Lower lobe of right lung (tissue), 2 donors: ENCODE results near the gene OLFM1. TPM values are rescaled to one million over a fixed set of nuclear protein-coding genes. Genes with fewer than 3 reads are reported as not detected.
A peak's percentile ranks its signal among the peaks of the same experiment; 100 is the strongest.

Experiments used
- ATAC-seq, 2 donors: fragments of 200-7000 bp; cut with Tn5 transposase; one replicate each; pipeline ENCODE4 v1.9.1; 2020 to 2022; ENCODE audit warnings: mild to moderate bottlenecking in 2 of 2, moderate library complexity in 2 of 2
- DNase-seq: peaks from one replicate; pipeline ENCODE4 v3.0.0-alpha.2; 2020
- H3K27ac ChIP-seq: fragments of 200-600 bp; one replicate; pipeline ENCODE4 v1.8.0; 2022
- H3K27me3 ChIP-seq: fragments of 200-600 bp; one replicate; pipeline ENCODE4 v1.8.0; 2022; ENCODE audit warnings: low read depth
- H3K36me3 ChIP-seq: fragments of 200-600 bp; one replicate; pipeline ENCODE4 v1.8.0; 2022; ENCODE audit warnings: mild to moderate bottlenecking
- H3K4me1 ChIP-seq: fragments of 200-600 bp; one replicate; pipeline ENCODE4 v1.8.0; 2022
- H3K4me3 ChIP-seq: fragments of 200-600 bp; one replicate; pipeline ENCODE4 v1.8.0; 2022; ENCODE audit warnings: mild to moderate bottlenecking
- H3K9me3 ChIP-seq: fragments of 200-600 bp; one replicate; pipeline ENCODE4 v1.8.0; 2022
- intact Hi-C: fragments of 100-400 bp; cut with DNase I; formaldehyde crosslinking; loops from one replicate; pipeline ENCODE4 v1.11.0; 2022
- total RNA-seq: library from RNA; stranded (reverse); fragmentation: NEBNext Ultra II Directional; extraction: Animal tissue kit (Norgen Biotek cat#: 25700); gene quantifications from one replicate; pipeline ENCODE4 v1.2.1, GENCODE V29; 2021
- TF ChIP-seq, protein P1 (sequence below): fragments of 200-600 bp; IDR thresholded peaks from one replicate; pipeline ENCODE4 v1.8.0; 2022; ENCODE audit warnings: antibody characterized with exemption, mild to moderate bottlenecking
- donor health status: DM: no; HTN: yes; CAD: no; lungs with severe emphysema.

The OLFM1 gene
- total RNA-seq, 1 donor from 2014 or later, result 24.1 TPM

DNA sequence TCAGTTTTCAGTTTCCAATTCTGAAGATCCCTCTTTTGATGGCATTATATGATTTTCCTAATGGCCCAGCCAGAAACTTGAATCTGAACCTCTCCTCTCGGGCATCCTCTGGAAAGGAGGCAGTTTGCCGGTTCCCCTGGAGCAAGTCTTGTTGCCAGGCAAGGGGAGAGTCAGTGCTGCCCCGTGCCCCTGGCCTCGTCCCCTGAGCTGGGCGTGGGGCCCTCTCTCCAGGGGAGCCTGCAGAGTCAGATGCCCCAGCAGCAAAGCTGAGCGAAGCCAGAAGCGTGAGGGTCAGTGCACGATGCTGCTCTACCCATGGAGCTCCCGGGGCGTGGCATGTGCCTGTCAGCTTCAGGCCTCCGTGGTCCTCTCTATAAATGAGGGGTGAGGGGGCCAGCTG, 14.0 kb downstream of the OLFM1 start:
- no peaks in the 10 kb centered on the region for H3K36me3 ChIP-seq
- H3K27ac ChIP-seq, result no peak overlapping the region
- peaks cover 16% of the 10 kb centered on the region for H3K27me3 ChIP-seq
- intact Hi-C loops, result no loop called here
- H3K9me3 ChIP-seq, result no peaks in the 10 kb centered on the region
- no peaks in the 10 kb centered on the region for H3K4me1 ChIP-seq
- H3K4me3 ChIP-seq, result no peak overlapping the region
- ATAC-seq (no peak), DNase-seq (no peak)
- TF ChIP-seq, protein P1, sequence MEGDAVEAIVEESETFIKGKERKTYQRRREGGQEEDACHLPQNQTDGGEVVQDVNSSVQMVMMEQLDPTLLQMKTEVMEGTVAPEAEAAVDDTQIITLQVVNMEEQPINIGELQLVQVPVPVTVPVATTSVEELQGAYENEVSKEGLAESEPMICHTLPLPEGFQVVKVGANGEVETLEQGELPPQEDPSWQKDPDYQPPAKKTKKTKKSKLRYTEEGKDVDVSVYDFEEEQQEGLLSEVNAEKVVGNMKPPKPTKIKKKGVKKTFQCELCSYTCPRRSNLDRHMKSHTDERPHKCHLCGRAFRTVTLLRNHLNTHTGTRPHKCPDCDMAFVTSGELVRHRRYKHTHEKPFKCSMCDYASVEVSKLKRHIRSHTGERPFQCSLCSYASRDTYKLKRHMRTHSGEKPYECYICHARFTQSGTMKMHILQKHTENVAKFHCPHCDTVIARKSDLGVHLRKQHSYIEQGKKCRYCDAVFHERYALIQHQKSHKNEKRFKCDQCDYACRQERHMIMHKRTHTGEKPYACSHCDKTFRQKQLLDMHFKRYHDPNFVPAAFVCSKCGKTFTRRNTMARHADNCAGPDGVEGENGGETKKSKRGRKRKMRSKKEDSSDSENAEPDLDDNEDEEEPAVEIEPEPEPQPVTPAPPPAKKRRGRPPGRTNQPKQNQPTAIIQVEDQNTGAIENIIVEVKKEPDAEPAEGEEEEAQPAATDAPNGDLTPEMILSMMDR, result no peak

DNA sequence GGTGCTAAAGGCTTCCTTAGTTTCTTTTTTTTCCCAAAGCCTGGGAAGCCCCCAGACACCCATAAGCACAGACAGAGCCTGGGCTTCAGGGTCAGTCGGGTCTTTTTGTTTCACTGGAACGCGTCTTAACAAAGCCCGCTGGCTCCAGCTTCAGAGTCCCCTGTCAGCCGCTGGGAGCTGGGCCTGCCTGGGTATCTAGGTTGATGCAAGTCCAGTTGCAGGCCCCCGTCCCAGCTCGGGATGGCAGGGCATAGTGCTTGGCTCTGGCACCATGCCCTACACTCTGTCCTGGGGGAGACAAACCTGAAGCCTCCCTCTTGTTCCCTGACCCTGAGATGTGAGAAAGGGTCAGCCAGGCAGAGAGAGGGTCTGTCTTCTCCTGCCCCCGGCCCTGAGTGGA, 14.5 kb downstream of the OLFM1 start:
- no peak overlapping the region for H3K4me3 ChIP-seq
- DNase-seq (no peak), ATAC-seq (no peak)
- intact Hi-C loops, result no loop called here
- peaks cover 16% of the 10 kb centered on the region for H3K27me3 ChIP-seq
- no peaks in the 10 kb centered on the region for H3K9me3 ChIP-seq
- H3K27ac ChIP-seq, result no peak overlapping the region
- H3K36me3 ChIP-seq, result no peaks in the 10 kb centered on the region
- no peaks in the 10 kb centered on the region for H3K4me1 ChIP-seq
- TF ChIP-seq, protein P1, result no peak

DNA sequence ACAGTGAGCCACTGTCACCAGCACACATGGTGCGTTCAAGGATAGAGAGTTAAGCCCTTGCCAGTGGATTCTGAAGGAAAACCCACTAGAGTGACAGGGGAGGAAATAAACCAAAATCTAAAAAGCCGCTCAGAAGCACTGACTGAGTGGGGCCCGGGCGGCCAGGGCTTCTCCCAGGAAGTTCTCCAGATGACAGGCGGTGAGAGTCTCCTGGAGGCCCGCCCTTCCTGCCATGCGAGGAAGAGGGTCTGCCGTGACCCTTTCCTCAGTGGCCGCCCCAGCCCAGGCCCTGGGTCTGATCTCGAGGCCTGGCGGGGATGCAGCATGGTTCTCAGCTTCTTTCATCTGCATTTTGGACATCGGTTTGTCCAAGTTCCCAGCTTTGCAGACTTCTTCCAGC, 14.9 kb downstream of the OLFM1 start:
- no peaks in the 10 kb centered on the region for H3K36me3 ChIP-seq
- TF ChIP-seq, protein P1, result no peak
- no peaks in the 10 kb centered on the region for H3K4me1 ChIP-seq
- H3K27ac ChIP-seq, result no peak overlapping the region
- ATAC-seq (no peak), DNase-seq (no peak)
- H3K9me3 ChIP-seq, result no peaks in the 10 kb centered on the region
- peaks cover 16% of the 10 kb centered on the region for H3K27me3 ChIP-seq
- no peak overlapping the region for H3K4me3 ChIP-seq
- intact Hi-C loops, result no loop called here

DNA sequence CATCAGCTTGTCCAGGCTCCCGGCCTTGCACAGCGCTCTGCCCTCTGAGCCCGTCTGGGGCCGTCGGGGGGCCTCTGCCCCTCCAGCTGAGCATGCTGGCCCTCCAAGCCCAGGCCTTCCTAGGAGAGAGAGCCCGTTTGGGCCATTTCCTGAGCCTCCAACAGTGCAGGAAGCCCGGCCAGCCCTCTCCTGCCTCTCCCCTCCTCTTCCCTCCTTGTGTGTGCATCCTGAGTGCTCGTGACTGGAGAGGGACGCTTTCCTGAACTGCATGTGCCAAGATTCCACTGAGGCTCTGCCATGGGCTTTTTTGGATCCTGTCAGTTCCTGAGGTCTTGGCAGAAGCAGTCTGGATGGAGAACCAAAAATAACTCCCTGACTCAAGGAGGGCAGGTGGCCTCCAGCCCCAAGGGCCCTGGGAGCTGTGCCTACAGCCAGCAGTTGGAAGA, 15.6 kb downstream of the OLFM1 start:
- no peak overlapping the region for H3K27ac ChIP-seq
- ATAC-seq, result no peak
- intact Hi-C loops, result no loop called here
- H3K4me1 ChIP-seq, result no peaks in the 10 kb centered on the region
- no peak for DNase-seq
- H3K36me3 ChIP-seq, result no peaks in the 10 kb centered on the region
- TF ChIP-seq, protein P1, result no peak
- no peak overlapping the region for H3K4me3 ChIP-seq
- no peaks in the 10 kb centered on the region for H3K9me3 ChIP-seq
- peaks cover 16% of the 10 kb centered on the region for H3K27me3 ChIP-seq

DNA sequence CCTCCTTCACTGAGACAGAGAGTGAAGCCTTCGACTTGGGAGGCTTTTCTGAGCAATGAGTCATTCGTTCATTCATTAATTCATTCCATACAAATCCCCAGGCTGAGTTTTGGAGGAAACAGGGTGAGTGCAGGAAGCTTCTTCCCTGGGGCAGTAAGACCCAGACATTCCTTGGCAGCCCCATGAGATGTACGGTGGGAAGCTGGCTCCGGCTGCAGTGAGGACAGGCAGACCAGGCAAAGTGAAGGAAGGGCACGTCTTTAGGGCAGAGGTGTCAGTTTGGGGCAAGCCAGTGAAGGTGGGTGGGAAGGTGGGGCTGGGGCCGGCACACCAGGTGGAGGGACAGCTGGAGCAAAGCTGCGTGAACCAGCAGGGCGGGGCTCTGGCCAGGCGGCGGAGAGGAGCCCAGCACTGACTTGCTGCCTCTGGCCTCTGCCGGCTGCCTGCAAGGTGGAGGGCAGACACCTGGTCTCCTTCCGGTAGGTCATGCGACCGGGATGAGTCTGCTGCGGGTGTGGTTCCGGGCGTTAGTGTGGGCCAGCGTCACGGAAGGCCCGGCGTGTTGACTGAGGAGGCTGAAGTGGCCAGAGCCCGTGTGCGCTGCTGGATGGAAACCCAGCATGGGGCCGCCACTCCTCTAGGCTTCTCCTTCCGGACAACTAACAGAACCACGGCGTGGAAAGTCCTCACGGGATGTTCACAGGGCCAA, 16.6 kb downstream of the OLFM1 start:
- Histone ChIP-seq H3K4me3 (no peak overlapping the region), H3K36me3 (no peaks in the 10 kb centered on the region), H3K27me3 (peaks cover 11% of the 10 kb centered on the region), H3K27ac (no peak overlapping the region), H3K9me3 (no peaks in the 10 kb centered on the region), H3K4me1 (no peaks in the 10 kb centered on the region)
- intact Hi-C loops, result no loop called here
- TF ChIP-seq, protein P1, result no peak
- DNase-seq (no peak), ATAC-seq (peak in 1 of 2 donors; percentile 11)
